KMS-11 (cell line): Measurements from ENCODE around the gene CTIF.
"Not testable (repeated sequence)": the region's sequence is repeated elsewhere in the genome, so short reads cannot be mapped to it uniquely, and the experiment has no call there.

ENCODE experiments used
- H2AFZ ChIP-seq: fragments of 200-600 bp; sonication (generic); 2 replicates; pipeline ENCODE4 v1.6.1; 2016; ENCODE audit warnings: antibody characterized with exemption, mixed run types, low read depth
- H3K27ac ChIP-seq: fragments of 200-600 bp; sonication (generic); 2 replicates; pipeline ENCODE4 v1.6.1; 2016; ENCODE audit warnings: mild to moderate bottlenecking, mixed run types
- H3K27me3 ChIP-seq: fragments of 200-600 bp; sonication (generic); 2 replicates; pipeline ENCODE4 v1.6.1; 2017; ENCODE audit warnings: mild to moderate bottlenecking, low read depth, mixed run types, moderate library complexity; ENCODE audit not compliant: insufficient read depth
- H3K36me3 ChIP-seq: fragments of 200-600 bp; sonication (generic); 2 replicates; pipeline ENCODE4 v1.6.1; 2017; ENCODE audit warnings: mild to moderate bottlenecking, mixed run types; ENCODE audit not compliant: insufficient read depth
- H3K4me1 ChIP-seq: fragments of 200-600 bp; sonication (generic); 2 replicates; pipeline ENCODE4 v1.6.1; 2016; ENCODE audit warnings: mild to moderate bottlenecking, low read depth, mixed run types; ENCODE audit not compliant: poor library complexity, severe bottlenecking
- H3K4me2 ChIP-seq: fragments of 200-600 bp; sonication (generic); 2 replicates; pipeline ENCODE4 v1.7.0; 2016; ENCODE audit warnings: mild to moderate bottlenecking, mixed run types
- H3K4me3 ChIP-seq: fragments of 200-600 bp; sonication (generic); IDR thresholded peaks from 2 replicates; pipeline ENCODE4 v1.6.1; 2017; ENCODE audit warnings: low read depth, low read length, mixed read lengths; ENCODE audit not compliant: insufficient read depth
- H3K79me2 ChIP-seq: fragments of 200-600 bp; sonication (generic); 2 replicates; pipeline ENCODE4 v1.6.1; 2016; ENCODE audit warnings: low read depth, mixed run types; ENCODE audit not compliant: insufficient read depth
- H3K9ac ChIP-seq: fragments of 200-600 bp; sonication (generic); 2 replicates; pipeline ENCODE4 v1.6.1; 2016; ENCODE audit warnings: mild to moderate bottlenecking, mixed run types
- H4K20me1 ChIP-seq: fragments of 200-600 bp; sonication (generic); 2 replicates; pipeline ENCODE4 v1.6.1; 2016; ENCODE audit warnings: mild to moderate bottlenecking, mixed run types; ENCODE audit not compliant: insufficient read depth
- TF ChIP-seq, protein P1 (sequence below): fragments of 200-600 bp; sonication (generic); conservative IDR thresholded peaks from 2 replicates; pipeline ENCODE4 v1.6.1; 2017; ENCODE audit warnings: low read depth, mild to moderate bottlenecking, antibody characterized with exemption, low read length, moderate library complexity, mixed read lengths

The CTIF gene

DNA sequence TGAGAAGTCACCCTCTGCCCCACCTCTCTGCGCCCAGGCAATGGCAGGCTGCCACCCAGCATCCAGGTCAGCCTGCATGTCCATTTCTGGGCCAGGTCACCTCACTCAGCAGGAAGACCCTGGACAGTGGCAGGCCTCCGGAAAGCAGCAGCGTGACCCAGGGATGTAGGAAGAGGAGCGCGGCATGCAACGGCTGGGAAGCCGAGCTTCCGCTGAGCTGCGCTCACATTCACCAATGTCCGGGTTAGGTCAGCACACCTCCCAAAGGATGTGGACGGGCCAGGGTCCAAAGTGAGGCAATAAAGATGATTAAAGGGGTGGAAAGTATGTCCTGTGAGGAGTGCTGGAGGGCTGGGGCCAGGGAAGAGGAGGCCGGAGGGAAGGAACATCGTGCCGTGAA, 174.5 kb downstream of the CTIF start:
- Histone ChIP-seq H2AFZ (no peak overlapping the region), H3K27me3 (no peaks in the 10 kb centered on the region), H3K4me1 (peaks cover 13% of the 10 kb centered on the region), H3K36me3 (no peaks in the 10 kb centered on the region), H3K27ac (no peak overlapping the region), H3K9ac (no peak overlapping the region), H3K79me2 (no peaks in the 10 kb centered on the region), H3K4me3 (no peak overlapping the region), H4K20me1 (no peaks in the 10 kb centered on the region), H3K4me2 (no peak overlapping the region)
- TF ChIP-seq, protein P1, sequence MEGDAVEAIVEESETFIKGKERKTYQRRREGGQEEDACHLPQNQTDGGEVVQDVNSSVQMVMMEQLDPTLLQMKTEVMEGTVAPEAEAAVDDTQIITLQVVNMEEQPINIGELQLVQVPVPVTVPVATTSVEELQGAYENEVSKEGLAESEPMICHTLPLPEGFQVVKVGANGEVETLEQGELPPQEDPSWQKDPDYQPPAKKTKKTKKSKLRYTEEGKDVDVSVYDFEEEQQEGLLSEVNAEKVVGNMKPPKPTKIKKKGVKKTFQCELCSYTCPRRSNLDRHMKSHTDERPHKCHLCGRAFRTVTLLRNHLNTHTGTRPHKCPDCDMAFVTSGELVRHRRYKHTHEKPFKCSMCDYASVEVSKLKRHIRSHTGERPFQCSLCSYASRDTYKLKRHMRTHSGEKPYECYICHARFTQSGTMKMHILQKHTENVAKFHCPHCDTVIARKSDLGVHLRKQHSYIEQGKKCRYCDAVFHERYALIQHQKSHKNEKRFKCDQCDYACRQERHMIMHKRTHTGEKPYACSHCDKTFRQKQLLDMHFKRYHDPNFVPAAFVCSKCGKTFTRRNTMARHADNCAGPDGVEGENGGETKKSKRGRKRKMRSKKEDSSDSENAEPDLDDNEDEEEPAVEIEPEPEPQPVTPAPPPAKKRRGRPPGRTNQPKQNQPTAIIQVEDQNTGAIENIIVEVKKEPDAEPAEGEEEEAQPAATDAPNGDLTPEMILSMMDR: no peak

DNA sequence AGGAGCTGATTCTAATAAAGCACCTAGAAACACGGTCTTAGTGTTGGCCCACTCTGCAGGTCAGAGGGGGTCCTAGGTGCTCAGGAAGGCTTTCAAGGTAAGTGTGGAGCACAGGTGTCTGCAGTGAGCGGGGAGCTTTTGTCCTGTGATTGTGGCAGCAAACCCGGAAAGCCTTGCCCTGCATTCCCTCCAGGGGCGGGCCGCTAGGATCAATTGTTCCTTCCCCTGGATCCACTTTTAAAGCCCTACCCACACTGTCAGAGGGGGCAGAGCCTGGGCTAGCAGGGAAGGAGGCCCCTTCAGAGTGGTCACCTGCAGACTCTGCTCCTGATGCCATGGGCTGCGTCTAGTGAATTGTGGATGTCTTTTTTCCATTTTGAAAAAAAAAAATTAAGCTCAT, 176.0 kb downstream of the CTIF start:
- Histone ChIP-seq H2AFZ (no peak overlapping the region), H3K79me2 (no peaks in the 10 kb centered on the region), H3K27ac (no peak overlapping the region), H3K9ac (no peak overlapping the region), H3K27me3 (no peaks in the 10 kb centered on the region), H3K4me2 (no peak overlapping the region), H3K36me3 (no peaks in the 10 kb centered on the region), H3K4me1 (peaks cover 13% of the 10 kb centered on the region), H3K4me3 (no peak overlapping the region), H4K20me1 (no peaks in the 10 kb centered on the region)
- TF ChIP-seq, protein P1: no peak

DNA sequence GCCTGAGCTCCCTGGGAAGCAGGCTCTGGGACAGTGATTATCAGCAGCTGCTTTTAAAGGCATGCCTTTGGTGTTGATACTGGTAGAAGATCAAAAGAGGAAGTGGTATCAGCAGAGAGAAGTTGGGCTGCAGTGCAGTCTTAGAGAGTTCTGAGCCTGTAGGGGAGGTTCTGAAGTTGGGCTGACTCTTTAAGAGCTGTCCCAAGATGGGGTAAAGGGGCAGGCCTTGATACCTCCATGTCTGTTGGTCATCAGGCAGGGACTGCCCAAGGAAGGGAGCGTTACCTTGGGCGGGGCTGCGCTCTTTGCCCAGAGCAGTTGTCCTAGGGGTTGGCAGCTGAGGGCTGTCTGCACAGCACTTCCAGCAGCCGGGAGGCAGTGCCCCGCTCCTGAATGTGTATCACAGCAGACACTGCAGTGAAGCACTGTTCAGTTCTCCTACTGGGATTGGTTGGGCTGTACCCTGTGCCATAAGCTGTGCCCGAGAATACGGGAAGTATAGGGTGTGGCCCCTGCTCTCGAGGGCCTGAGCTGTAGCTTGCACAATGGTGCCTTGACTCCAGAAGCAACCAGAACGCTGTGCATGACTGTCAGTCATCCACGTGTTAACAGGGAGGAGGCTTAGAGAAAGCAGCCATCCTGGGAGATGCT, 177.0 kb downstream of the CTIF start:
- Histone ChIP-seq H4K20me1 (no peaks in the 10 kb centered on the region), H3K9ac (no peak overlapping the region), H3K36me3 (no peaks in the 10 kb centered on the region), H3K4me3 (no peak overlapping the region), H3K79me2 (no peaks in the 10 kb centered on the region), H3K27me3 (no peaks in the 10 kb centered on the region), H3K4me2 (no peak overlapping the region), H3K27ac (no peak overlapping the region), H2AFZ (no peak overlapping the region), H3K4me1 (peaks cover 13% of the 10 kb centered on the region)
- TF ChIP-seq, protein P1: no peak

DNA sequence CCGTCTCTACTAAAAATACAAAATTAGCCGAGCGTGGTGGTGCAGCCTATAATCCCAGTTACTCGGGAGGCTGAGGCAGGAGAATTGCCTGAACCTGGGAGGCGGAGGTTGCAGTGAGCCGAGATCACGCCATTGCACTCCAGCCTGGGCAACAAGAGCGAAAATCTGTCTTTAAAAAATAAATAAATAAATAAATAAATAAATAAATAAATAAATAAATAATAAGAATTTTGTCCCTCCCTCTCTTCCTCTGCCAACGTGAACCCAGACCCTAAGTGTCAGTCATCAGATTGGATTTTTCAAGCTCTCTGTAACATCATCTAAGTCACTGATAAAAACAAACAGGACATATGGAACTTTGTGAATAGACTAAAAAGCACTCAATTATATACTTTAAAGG, 178.4 kb downstream of the CTIF start:
- not testable (repeated sequence) for H3K27me3 ChIP-seq, H4K20me1 ChIP-seq, H2AFZ ChIP-seq, H3K4me3 ChIP-seq, H3K79me2 ChIP-seq, H3K4me2 ChIP-seq, H3K9ac ChIP-seq, H3K27ac ChIP-seq, H3K4me1 ChIP-seq, H3K36me3 ChIP-seq

DNA sequence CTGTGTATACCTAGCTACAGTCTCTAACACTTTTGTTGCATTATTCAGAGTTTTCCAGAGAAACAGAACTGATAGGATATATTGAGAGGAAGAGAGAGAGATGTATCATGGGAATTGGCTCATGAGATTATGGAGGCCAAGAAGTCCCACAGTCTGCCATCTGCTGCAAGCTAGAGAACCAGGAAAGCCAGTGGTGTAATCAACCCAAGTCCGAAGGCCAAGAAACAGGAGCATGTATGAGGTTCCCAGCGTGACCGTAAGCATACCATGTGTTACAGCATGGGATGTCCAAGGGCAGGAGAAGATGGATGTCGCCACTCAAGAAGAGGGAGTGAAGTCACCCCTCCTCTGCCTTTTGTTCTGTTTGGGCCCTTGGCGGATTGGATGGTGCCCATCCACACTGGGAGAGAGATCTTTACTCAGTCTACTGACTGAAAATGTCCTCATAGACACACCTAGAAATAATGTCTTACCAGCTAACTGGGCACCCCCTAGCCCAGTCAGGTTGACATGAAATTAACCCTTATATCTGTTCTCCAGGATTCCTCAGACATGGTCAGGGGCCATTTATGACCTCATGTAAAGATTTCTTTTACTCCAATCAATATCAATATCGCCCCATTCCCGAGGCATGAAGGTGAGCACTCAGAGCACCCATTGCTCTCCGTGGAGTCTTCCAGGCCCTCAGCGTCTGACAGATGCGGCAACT, 179.6 kb downstream of the CTIF start:
- no peaks in the 10 kb centered on the region for H3K4me1 ChIP-seq
- no peaks in the 10 kb centered on the region for H3K79me2 ChIP-seq
- H3K27me3 ChIP-seq: no peaks in the 10 kb centered on the region
- H3K4me3 ChIP-seq: no peak overlapping the region
- no peak overlapping the region for H3K27ac ChIP-seq
- TF ChIP-seq, protein P1: no peak
- H2AFZ ChIP-seq: no peak overlapping the region
- H3K36me3 ChIP-seq: no peaks in the 10 kb centered on the region
- H4K20me1 ChIP-seq: no peaks in the 10 kb centered on the region
- H3K4me2 ChIP-seq: no peak overlapping the region
- H3K9ac ChIP-seq: no peak overlapping the region
